ENCODE results near the gene CPB2. TPM values are rescaled to one million over a fixed set of nuclear protein-coding genes. Genes with fewer than 3 reads are reported as not detected.

Gene CPB2
- total RNA-seq, 1 donor from 2014 or later, result not detected

DNA sequence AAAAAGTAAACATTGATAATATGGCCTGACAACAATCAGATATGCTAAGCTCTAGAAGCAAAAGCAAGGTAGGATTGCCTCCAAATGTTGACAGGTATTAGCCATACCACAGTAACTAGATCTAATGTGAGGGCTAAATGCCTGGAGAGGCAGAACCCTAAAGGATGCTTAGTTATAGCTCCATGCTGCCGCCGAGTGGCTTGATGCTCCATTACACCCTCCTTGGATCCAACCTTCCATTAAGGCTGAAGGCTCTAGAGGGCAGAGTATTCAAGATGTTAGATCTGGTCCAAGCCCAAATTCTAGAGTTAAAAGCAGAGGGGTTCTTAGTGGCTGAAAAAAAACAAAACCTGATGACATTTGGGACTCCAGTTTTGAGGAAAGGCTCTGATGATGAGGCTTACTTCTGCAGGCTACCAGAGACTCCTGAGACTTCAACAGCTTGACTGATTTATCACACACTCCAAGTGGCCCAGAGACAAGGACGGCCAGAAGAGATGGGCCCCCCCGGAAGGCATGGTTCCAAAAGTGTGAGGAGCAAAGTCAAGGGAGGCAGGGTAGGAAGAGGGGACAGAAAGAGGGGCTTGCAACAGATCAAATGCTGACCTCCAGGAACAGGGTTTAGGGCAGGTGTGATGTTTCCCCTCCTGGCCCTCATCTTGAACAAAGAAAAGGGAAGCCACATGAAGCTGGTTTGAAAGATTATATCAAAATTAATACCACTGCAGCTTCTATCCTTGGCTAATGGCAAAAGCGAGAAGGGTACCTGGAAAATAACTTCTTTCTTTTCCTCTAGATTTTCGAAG lies 21.9 kb upstream of the CPB2 start:
- peak; percentile 51 for DNase-seq

DNA sequence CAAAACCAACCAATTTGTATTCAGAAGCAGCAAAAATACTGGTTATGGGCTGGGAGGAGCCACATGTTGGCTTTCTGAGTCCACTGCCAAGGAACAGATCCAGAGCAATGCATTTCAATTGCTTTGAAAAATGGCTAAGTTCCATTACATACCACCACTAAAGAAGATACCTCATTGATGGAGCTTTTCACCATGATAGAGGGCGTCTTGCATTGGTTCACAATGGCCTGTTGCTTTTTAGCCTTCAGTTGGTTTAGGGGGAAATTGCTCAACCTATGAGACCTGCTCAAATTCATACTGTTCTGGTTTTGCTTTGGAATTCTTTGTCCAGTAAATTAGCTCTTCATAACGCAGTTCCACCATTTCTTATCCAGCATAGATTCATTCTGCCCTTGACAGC lies 21.2 kb upstream of the CPB2 start:
- no peak for DNase-seq

DNA sequence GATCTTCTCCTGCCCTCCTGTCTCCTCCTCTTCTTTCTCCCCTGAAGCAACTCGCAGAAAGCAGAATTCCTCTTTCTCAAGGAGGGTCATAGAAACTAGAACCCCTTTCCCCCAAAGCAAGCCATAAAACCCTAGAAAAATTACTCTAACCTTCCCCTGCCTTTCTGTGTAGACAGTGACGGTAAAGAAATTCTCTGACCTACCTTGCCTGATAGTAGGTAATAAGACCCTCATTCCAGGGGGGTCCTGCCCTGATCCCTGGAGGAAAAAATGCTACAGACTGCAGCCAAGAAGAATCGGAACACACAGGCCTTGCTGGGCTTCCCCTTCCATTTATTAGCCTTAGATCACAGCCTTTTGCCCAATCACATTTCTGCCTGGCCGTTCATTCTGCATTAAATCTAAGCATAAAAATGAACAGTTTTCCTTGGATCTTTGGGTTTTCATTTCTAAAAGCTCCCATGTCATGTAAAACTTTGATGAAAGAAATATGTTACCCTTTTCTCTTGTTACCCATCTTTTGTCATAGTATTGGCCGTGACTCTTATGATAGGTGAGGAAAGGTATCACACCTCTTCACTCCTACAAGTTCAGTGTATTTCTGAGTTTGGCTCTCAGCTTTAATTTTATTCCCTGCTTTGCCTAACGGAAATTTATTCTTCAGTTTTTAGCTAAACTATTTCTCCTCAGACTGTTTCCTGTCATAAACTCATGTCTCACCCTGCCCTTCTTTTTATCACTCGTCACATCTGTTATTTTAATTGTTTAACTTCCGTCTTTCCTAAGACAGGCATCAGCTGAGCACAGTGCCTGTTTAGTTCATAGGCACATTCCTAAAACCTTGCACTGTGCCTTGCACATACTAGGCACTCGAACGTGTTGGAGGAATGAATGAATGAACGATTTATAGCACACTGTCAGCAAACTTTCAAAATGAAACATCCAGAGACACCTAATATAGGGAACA lies 20.4 kb upstream of the CPB2 start:
- no peak for DNase-seq

DNA sequence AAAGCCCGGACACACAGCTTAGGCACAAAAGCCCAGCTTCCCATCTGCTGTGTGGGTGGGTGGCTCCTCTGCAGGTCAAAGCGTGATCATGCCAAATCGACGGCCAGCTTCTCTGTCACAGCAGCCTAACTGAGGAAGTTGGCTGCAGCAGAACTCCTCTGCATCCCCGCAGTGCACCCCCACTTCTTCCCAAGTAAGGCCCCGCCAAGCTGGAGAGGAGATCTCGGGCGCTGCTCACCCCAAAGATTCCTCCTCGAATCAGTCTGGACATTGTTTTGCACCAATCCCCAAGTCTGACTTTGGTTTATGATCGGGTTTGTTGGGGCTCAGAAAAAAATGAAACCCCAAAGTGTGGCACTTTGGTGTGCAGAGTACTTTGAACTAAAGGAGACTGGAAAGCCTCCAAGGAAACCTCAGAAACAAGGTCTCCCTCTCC lies 19.7 kb upstream of the CPB2 start:
- no peak for DNase-seq

DNA sequence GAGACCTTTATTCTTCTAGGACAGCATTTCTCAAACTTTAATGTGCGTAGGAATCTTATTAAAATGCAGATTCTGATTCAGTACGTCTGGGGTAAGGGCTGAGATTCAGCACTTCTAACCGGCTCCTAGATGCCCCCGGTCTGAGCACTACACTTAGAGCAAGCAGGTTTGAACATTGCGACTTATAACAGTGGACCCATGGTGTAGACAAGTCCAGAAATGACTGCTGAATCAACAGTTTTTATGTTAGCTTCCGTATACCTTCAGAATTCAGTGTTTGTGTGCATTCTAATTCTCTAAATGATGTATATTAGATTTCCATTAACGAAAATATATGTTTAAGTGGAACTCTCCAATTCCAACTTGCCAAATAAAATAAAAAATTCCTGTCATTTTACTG lies 17.5 kb upstream of the CPB2 start:
- no peak for DNase-seq

DNA sequence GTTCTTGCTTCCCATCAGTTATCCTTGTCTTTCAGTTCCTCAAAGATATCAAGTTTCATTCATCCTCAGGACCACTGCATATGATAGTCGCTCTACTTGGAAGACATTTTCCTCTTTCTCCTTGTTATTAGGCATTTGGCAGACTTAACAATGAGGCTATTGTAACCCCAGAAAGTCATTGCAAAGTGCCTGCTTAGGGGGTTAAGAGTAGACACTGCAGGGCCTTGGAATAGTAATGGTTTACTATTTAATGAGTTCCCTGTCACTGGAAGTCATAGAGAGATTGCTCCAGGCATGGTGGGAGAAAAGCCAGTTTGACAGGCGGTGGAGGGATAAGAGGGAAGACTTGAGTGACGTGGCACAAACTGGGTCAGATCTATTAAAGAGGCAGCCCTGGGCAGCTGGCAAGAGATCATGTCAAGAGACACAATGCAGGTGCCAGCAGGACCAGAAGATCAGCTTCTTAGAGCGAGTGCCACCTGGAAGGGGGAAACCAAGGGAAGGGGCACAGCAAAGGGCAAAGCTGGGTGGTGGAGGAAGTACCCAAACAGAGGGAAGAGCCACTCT lies 16.8 kb upstream of the CPB2 start:
- no peak for DNase-seq

DNA sequence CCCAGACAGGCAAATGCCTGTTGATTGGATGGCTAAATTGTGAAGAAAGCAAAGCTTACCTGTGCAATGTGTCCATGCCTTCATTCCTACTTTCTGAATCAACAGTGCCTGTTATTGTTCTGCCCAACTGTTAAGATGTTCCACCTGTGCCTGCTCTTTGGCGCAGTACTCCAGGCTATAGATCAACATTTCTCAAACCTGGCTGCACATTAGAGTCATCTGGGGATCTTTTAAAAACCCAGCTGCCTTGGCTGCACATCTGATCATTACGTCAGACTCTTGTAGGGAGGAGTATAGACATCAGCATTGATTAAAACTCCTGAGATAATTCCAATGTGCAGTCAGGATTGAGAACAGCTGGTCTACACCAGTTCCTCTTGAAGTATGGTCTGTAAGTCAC lies 16.2 kb upstream of the CPB2 start:
- DNase-seq, result no peak

DNA sequence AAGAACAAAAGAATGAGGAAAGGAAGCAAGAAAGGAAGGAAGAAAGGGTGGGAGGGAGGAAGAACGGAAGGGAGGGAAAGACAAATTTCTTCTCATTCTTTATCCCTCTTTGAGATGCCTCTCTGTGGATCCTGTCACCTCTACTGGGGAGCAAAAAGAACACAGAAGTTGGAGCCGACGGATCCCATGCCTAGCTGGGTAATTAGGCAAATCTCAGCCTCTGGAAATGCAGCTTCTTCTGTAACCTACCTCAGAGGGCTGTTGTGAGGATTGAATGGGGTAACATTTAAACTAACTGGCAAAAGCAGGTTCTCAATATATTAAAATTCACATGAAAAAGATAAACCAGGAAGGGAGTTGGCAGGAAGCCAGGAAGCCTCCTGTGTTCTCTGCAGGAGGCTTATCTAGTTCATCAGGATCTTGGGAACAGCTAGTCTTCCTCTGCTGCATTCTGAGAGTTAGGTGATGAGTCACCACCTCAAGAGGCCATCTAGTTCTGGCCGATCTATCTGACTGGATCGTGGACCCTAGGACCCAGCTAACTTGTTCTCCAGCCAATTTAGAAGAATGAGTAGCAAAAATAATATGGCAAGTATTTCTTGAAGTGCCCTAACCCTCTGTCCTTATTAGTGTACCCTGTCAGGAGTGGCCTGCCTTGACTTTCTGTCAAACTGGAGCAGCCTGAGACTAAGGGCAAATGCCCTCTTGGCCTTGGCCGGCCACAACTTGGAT lies 15.2 kb upstream of the CPB2 start:
- no peak for DNase-seq

DNA sequence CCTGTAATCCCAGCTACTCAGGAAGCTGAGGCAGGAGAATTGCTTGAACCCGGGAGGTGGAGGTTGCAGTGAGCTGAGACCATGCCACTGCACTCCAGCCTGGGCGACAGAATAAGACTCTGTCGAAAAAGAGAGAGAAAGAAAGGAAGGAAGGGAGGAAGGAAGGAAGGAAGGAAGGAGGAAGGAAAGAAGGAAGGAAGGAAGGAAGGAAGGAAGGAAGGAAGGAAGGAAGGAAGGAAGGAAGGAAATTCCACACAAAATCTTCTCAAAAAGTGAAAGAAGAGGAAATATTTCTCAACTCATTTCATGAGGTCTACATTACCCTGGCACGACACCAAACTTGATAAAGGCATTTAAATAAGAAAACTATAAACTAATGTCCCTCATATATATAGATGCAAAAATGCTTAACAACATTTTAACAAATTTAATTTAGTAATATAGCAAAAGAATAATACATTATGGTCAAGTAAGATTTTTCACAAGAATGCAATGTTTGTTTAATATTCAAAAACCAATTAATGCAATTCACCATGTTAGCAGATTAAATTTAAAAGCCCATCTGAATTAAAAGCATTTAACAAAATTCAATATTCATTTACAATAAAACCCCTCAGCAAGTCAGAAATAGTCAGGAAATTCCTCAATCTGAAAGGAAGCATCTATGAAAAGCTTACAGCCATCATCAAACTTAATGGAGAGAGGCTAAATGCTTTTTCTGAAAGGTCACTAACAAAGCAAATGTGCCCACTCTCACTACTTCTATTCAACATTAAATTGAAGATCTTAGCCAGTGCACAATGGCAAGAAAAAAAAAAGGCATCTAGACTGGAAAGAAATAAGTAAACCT lies 12.0 kb upstream of the CPB2 start:
- no peak for DNase-seq

DNA sequence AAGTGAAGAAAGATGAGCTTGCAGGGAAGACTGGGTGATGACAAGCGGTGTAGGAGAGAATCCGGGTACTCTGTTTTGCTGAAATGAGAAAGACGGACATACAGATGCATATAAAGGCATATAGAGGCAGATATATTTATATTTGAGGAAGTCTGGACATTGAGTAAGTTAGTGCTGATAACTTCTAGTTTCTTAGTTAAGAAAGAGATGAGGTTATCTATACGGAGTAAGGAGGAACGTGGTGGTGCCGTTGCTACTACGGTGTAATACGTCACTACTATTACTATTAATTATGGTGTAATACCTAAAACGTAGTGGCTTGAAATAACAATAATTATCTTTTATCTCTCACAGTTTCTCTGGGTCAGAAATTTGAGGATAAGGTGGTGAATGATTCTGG lies 9.8 kb upstream of the CPB2 start:
- no peak for DNase-seq

DNA sequence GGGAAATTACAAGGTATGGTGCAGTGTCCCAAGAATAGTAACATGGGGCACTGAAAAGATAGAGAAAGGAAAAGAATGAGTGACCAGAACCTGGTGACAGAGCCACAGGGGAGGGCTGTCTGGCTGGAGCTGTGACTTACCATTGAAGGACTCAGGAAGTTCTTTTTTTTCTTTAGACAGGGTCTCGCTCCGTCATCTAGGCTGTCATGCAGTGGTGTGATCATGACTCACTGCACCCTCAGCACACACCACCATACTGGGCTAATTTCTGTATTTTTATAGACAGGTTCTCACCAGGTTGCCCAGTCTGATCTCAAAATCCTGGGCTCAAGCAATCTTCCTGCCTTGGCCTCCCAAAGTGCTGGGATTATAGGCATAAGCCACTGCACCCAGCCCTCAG lies 8.8 kb upstream of the CPB2 start:
- DNase-seq, result no peak

DNA sequence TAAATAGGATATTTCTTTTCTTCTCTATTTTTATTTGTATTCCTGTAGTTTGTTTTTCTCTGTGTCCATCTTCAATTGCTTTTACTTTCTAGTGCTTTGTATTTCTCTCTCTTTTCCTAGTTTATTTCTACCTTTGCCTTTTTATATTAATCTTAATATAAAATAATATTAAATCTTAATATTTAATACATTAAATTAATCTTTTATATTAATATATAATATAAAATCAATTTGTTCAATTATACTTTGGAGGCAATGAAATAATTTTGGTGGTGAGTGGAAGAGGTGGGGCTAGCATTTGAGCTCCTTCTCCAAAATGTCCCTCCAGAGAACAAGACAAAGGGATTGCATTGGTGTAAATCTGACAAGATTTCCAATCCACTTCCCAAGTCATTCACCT lies 6.3 kb upstream of the CPB2 start:
- DNase-seq, result no peak

DNA sequence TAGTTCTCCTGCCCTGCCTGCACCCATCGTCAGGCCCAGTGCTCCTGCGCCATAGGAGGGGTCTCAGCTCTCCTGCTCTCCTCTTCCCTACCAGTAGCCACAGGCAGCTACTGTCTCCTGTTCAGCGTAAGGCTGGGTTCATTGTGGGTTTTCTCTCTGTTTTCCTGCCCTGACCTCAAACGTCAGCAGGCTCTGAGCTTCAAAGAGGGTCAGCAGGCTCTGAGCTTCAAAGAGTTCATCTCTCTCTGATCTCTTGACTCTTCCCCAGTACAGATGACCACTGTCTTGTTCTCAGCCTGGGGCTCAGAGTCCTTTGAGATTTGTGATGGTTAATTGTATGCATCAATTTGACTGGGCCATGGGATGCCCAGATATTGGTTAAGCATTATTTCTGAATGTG lies 4.6 kb upstream of the CPB2 start:
- no peak for DNase-seq

DNA sequence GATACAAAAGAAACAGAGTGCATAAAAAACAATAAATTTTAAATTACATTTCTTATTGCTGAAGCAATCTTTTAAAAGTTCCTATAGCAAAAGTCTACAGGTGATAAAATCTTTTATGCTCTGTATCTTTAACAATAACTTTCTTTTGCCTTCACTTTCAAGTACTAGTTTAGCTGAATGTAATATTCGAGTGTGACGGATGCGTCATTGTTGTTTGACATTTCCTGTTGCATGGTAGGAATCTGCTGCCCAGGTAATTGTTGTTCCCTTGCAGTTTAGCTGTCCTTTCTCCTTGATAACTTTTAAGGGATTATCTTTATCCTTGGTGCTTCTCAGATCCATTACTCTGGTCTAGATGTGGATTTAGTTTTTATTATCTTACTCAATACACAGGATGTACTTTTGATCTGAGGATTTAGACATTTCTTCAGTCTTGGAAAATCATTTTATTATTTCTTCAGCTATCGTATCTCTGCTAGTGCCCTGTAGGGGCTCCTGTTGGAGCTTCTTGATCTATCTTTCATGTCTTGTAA lies 2.1 kb upstream of the CPB2 start:
- DNase-seq, result no peak

DNA sequence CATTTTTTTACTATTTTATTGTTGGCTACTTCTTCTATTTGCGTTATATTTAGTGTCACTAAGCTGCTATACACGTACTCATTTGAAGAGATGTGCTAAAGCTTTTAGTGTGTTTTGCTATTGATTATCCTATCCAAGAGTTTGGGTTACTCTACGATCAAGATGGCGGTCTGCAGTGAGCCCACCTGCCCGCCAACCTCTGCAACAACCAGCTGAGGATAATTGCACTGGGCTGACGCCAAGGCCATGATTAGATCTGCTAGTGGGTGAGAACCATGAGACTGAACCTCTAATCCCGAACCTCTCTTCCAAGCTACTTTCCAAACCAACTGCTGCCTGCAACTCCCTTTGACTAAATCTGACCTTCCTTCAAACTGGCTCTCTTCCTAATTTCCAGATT lies 1.8 kb downstream of the CPB2 start:
- DNase-seq, result no peak

DNA sequence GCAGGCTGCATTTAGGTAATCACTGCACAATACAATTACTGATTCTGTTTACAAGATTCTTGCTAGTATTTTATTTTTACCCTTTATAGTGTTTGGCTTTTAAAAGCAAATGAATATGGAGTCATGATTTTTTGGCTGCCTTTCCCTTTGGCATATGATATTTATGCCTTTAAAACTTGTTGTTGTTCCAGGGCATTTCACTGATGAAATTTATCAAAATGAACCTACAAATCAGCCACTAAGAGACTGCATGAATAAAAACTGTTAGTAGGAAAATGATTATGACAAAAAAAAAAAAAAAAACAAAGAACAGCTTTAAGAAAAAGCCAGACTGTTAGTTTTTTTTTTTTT lies 2.6 kb downstream of the CPB2 start:
- no peak for DNase-seq

DNA sequence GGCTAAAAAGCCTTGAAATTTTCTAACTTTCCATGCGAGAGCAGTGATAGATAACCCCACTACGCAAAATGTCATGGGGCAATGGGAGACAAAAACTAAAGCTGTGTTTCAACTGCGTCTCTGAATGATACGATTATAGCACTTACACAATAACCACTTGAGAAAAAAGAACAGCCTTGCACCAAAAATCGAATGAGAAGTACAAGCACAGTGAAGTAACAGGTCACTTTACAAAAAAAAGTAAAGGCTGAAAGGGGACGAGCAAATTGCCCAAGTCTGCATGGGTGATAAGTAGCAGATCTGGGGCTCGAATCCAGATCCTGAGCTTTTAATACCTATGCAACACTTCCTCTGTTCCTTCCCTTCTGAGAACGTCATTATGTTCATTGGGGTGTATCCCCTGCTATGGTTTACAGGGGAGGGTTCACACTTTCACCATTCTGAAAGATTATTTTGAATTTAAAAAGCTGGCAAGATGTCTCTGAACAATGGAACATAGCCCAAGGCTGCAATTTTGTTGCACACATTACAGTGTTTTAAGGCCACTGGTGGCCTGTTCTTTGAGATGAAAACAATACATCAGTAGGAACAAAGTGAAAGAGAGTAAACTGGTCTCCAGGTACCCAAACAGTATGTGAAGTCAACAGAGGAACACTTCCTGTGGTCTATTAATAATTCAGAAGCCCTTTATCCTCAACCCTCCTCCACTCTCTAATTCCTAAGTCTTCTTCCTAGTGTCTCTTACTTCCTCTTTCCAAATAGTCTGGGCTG lies 3.2 kb downstream of the CPB2 start:
- DNase-seq, result no peak

DNA sequence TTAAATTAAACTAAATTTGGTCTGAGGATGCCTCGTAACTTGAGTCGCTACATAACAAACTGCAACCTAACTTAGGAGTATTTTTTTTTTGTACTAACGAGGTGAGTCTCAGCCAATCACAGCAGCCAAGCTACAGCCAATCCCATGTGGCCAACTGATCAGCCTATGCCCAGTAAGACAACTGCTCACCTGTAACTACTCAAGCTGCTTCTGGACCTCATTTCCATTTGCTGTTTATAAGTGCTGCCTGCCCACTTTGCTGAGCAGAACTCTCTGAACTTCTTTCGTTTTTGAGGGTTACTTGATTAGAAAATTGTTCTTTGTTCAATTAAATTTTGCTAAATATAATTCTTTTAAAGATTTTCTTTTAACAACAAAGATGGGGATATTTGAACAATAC lies 3.8 kb downstream of the CPB2 start:
- DNase-seq, result no peak

DNA sequence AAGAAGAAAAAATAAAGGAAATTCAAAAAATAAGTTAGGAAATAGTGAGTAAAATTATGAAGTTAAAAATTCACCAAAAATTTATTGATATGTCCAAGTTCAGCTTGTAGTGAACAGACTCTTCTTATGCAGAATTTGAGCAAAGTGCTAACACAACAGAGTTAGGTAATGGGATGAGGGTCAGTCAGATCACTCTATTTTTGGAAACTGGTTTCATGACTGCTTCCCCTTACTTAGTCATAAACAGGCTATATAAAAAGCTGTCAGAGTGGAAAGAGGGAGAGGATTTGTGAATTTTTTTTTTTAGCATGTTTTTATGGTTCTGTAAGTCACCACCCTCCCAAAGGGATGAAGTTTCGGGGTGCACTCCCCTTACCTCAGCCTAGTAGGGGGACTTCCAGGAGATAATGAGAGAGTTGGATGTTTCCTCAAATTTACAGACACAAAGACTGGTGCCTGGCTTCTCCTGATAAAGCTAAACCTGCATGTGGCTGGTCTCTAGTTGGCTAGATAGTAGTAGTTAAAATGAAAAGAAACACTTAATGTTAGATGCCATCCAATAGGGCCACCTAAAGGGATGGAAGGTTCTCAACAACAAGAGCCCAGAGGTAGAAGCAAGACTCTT lies 4.5 kb downstream of the CPB2 start:
- no peak for DNase-seq

DNA sequence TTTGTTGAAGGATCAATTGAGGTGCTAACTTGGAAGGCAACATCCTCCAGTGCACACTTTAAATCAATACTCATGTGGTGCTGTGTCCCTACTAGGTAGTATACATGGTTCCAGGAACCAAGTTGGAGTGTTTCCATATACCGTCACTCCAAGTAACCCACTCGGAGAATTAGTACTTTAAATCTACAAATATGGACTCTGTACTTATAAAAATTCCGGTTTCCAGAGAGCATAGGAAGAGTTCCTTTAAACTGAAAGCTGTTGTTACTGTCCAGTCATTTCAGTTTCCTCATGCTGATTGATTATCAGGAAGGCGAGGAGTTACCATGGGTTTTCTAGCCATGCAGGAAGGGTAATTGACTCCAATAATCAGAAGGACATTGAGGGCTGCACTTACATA lies 7.2 kb downstream of the CPB2 start:
- DNase-seq, result no peak
